Coronary artery (tissue), 2 donors: ENCODE data around the gene FMN1.

Source experiments
- DNase-seq: peaks from one replicate; pipeline ENCODE4 v3.0.0-alpha.2; 2017; ENCODE audit warnings: low spot score
- H3K27ac ChIP-seq, 2 donors: fragments of 200-600 bp; sonication (generic); one replicate each; pipeline ENCODE4 v1.5.1; 2016 to 2019
- H3K4me3 ChIP-seq: fragments of 200-600 bp; sonication (generic); 2 replicates; pipeline ENCODE4 v1.5.1; 2016; ENCODE audit warnings: mild to moderate bottlenecking, moderate library complexity
- CTCF ChIP-seq: fragments of 200-600 bp; sonication (generic); IDR thresholded peaks from one replicate; pipeline ENCODE4 v1.5.1; 2019; ENCODE audit warnings: antibody characterized with exemption

The FMN1 gene

GRCh38 chr15:32790352-32790999 is 404.0 kb downstream of the FMN1 start:
- no peak for DNase-seq
- Histone ChIP-seq H3K4me3 (no peak overlapping the region), H3K27ac (no peak overlapping the region)
- no peak for TF ChIP-seq CTCF

GRCh38 chr15:32787949-32788348 is 406.6 kb downstream of the FMN1 start:
- no peak for TF ChIP-seq CTCF
- H3K4me3 ChIP-seq, result no peak overlapping the region
- no peak overlapping the region for H3K27ac ChIP-seq
- DNase-seq, result no peak

- Histone ChIP-seq H3K27ac (no peak overlapping the region), H3K4me3 (no peak overlapping the region)
- DNase-seq, result no peak
- no peak for TF ChIP-seq CTCF
These were observed 407.6 kb downstream of the FMN1 start for GRCh38 chr15:32786906-32787305.

- TF ChIP-seq CTCF, result no peak
- H3K27ac ChIP-seq, result no peak overlapping the region
- no peak overlapping the region for H3K4me3 ChIP-seq
- DNase-seq, result no peak
These were observed 409.9 kb downstream of the FMN1 start for GRCh38 chr15:32784581-32784980.

- TF ChIP-seq CTCF, result no peak
- no peak for DNase-seq
- no peak overlapping the region for H3K4me3 ChIP-seq
- no peak overlapping the region for H3K27ac ChIP-seq
These were observed 412.7 kb downstream of the FMN1 start for GRCh38 chr15:32781781-32782180.

GRCh38 chr15:32778391-32779176 is 415.9 kb downstream of the FMN1 start:
- H3K27ac ChIP-seq, result no peak overlapping the region
- no peak for TF ChIP-seq CTCF
- DNase-seq, result no peak
- H3K4me3 ChIP-seq, result no peak overlapping the region

GRCh38 chr15:32775103-32775502 is 419.4 kb downstream of the FMN1 start:
- no peak overlapping the region for H3K4me3 ChIP-seq
- no peak for DNase-seq
- TF ChIP-seq CTCF, result no peak
- no peak overlapping the region for H3K27ac ChIP-seq
